Measurements from ENCODE around the gene KNDC1. TPM values are rescaled to one million over a fixed set of nuclear protein-coding genes. Genes with fewer than 3 reads are reported as not detected.

The KNDC1 gene
- total and polyA plus RNA-seq, 10 of the 15 experiments (the other 5 are each of a cell fraction or from before 2014, with no cell fraction given): 0.03 to 0.11 (median 0.05) TPM; not detected in 7

GRCh38 chr10:133225707-133226191 is 65.7 kb downstream of the KNDC1 start:
- Histone ChIP-seq H3K27me3 (replicated peaks in 1 of 2; ENCODE audit: control insufficient read depth in 2 of 2, insufficient read depth in 2 of 2, low read length in 1 of 2) (peaks cover 1 to 3% of the 10 kb centered on the region in 2 experiments; a peak in 1 of 4 replicates), H3K4me3 (no peak overlapping the region), H3K27ac (ENCODE audit: control insufficient read depth, insufficient read depth) (no peak overlapping the region), H3K4me2 (ENCODE audit: control insufficient read depth, insufficient read depth) (no peak overlapping the region), H3K79me2 (ENCODE audit: control insufficient read depth, insufficient read depth, low read length) (no peaks in the 10 kb centered on the region), H3K36me3 (ENCODE audit: control insufficient read depth in 2 of 2, insufficient read depth in 2 of 2, low read length in 1 of 2) (no peaks in the 10 kb centered on the region), H3K9me3 (replicated peaks; ENCODE audit: control insufficient read depth, insufficient read depth, low read length) (no peaks in the 10 kb centered on the region), H3K4me1 (ENCODE audit: control insufficient read depth, insufficient read depth, low read length) (no peaks in the 10 kb centered on the region), H2AFZ (ENCODE audit: control insufficient read depth, low read depth, low read length) (no peak overlapping the region), H4K20me1 (ENCODE audit: control insufficient read depth, insufficient read depth) (no peaks in the 10 kb centered on the region), H3K9ac (ENCODE audit: control insufficient read depth, insufficient read depth, low read length) (no peak overlapping the region)
- ChIA-PET RAD21 (ENCODE audit: unreplicated experiment) (no interaction called here), CTCF (interaction anchor here (1.1 kb wide), 1 partner anchor 213 kb away, joined by 4 read pairs; no protein-coding TSS in a partner anchor), POLR2A (no interaction called here), SMC1A (ENCODE audit: uncharacterized antibody, unreplicated experiment) (no interaction called here)
- no TSS peak for BruUV-seq (replicated peaks)
- 5% methylated on average over 23 of the region's 23 CpGs for WGBS (ENCODE audit: insufficient coverage, insufficient replicate concordance, low lambda C conversion rate, missing lambda C conversion rate)
- DNase-seq (ENCODE audit: low read depth, low spot score) (no peak), ATAC-seq (peak; percentile 65), FAIRE-seq (no peak)
- peak in 1 of 2 experiments; percentile 25; a peak in 1 of 4 replicates for TF ChIP-seq BHLHE40 (IDR thresholded peaks at IDR 0.05; ENCODE audit: borderline replicate concordance in 1 of 2, low read depth in 2 of 2, low read length in 1 of 2)
- TF ChIP-seq MEF2A (IDR thresholded peaks at IDR 0.05; ENCODE audit: insufficient read depth, low read depth, low read length): no peak
- in situ Hi-C loops (cut with MboI): no loop called here
- intact Hi-C loops (cut with micrococcal nuclease; ENCODE audit: unreplicated experiment): no loop called here

GRCh38 chr10:133226251-133226808 is 66.3 kb downstream of the KNDC1 start:
- H3K4me3 ChIP-seq: no peak overlapping the region
- H2AFZ ChIP-seq (ENCODE audit: control insufficient read depth, low read depth, low read length): no peak overlapping the region
- POLR2A ChIA-PET: no interaction called here
- RAD21 ChIA-PET (ENCODE audit: unreplicated experiment): no interaction called here
- 36% methylated on average over 30 of the region's 30 CpGs for WGBS (ENCODE audit: insufficient coverage, insufficient replicate concordance, low lambda C conversion rate, missing lambda C conversion rate)
- H4K20me1 ChIP-seq (ENCODE audit: control insufficient read depth, insufficient read depth): no peaks in the 10 kb centered on the region
- no peak overlapping the region for H3K9ac ChIP-seq (ENCODE audit: control insufficient read depth, insufficient read depth, low read length)
- CTCF ChIA-PET: no interaction called here
- no peaks in the 10 kb centered on the region for H3K9me3 ChIP-seq (replicated peaks; ENCODE audit: control insufficient read depth, insufficient read depth, low read length)
- no peak overlapping the region for H3K27ac ChIP-seq (ENCODE audit: control insufficient read depth, insufficient read depth)
- SMC1A ChIA-PET (ENCODE audit: uncharacterized antibody, unreplicated experiment): no interaction called here
- no peaks in the 10 kb centered on the region for H3K36me3 ChIP-seq (ENCODE audit: control insufficient read depth in 2 of 2, insufficient read depth in 2 of 2, low read length in 1 of 2)
- ATAC-seq (peak; percentile 60), DNase-seq (ENCODE audit: low read depth, low spot score) (no peak), FAIRE-seq (no peak)
- BruUV-seq (replicated peaks): no TSS peak
- no peak for TF ChIP-seq KAT2A (conservative IDR thresholded peaks at IDR 0.05; ENCODE audit: control insufficient read depth, low read depth, low read length)
- TF ChIP-seq SMARCA5 (IDR thresholded peaks at IDR 0.05): no peak
- TF ChIP-seq CTCF (IDR thresholded peaks at IDR 0.05 in 2 of 3, conservative IDR thresholded peaks at IDR 0.05 in 1 of 3; ENCODE audit: control insufficient read depth in 2 of 3, extremely low read depth in 1 of 3, insufficient read depth in 1 of 3, low read depth in 3 of 3, low read length in 3 of 3): peak in 2 of 3 experiments; percentile 7 to 21; a peak in 2 of 6 replicates
- in situ Hi-C loops (cut with MboI) (no loop called here), intact Hi-C loops (cut with micrococcal nuclease; ENCODE audit: unreplicated experiment) (no loop called here)
- peaks cover 1 to 3% of the 10 kb centered on the region in 2 experiments; a peak in 2 of 4 replicates for H3K27me3 ChIP-seq (replicated peaks in 1 of 2; ENCODE audit: control insufficient read depth in 2 of 2, insufficient read depth in 2 of 2, low read length in 1 of 2)
- no peak overlapping the region for H3K4me2 ChIP-seq (ENCODE audit: control insufficient read depth, insufficient read depth)
- H3K4me1 ChIP-seq (ENCODE audit: control insufficient read depth, insufficient read depth, low read length): no peaks in the 10 kb centered on the region
- no peaks in the 10 kb centered on the region for H3K79me2 ChIP-seq (ENCODE audit: control insufficient read depth, insufficient read depth, low read length)
